Naive B cell (primary cell): ENCODE data around the gene COMMD10. TPM values are rescaled to one million over a fixed set of nuclear protein-coding genes. Genes with fewer than 3 reads are reported as not detected.

Experiments
- ATAC-seq, 2 donors: fragments of 150-1000 bp; cut with Tn5 transposase; 2 replicates each; pipeline ENCODE4 v1.10.0; 2021; ENCODE audit warnings: low read depth in 2 of 2, mild to moderate bottlenecking in 2 of 2, moderate library complexity in 2 of 2
- DNase-seq: peaks from one replicate; pipeline ENCODE4 v3.0.0; 2022
- H3K27ac Mint-ChIP-seq, 6 donors: one replicate each; pipeline ENCODE4 v1.8.0; 2020 to 2022; ENCODE audit warnings: mild to moderate bottlenecking in 6 of 6, mixed read lengths in 6 of 6, moderate library complexity in 5 of 6, inconsistent platforms in 2 of 6
- H3K27me3 Mint-ChIP-seq, 3 donors: one replicate each; pipeline ENCODE4 v1.8.0; 2021 to 2022; ENCODE audit warnings: mixed read lengths in 3 of 3, mild to moderate bottlenecking in 1 of 3
- H3K36me3 Mint-ChIP-seq, 2 donors: one replicate each; pipeline ENCODE4 v1.8.0; 2020 to 2022; ENCODE audit warnings: mixed read lengths in 2 of 2, inconsistent platforms in 1 of 2, mild to moderate bottlenecking in 1 of 2
- H3K4me1 Mint-ChIP-seq, 3 donors: one replicate each; pipeline ENCODE4 v1.8.0; 2020 to 2022; ENCODE audit warnings: mixed read lengths in 3 of 3, inconsistent platforms in 1 of 3, mild to moderate bottlenecking in 1 of 3, moderate library complexity in 1 of 3
- H3K4me3 Mint-ChIP-seq, 8 donors: one replicate each; pipeline ENCODE4 v1.8.0; 2020 to 2022; ENCODE audit warnings: mild to moderate bottlenecking in 8 of 8, mixed read lengths in 8 of 8, moderate library complexity in 8 of 8, inconsistent platforms in 2 of 8
- H3K9me3 Mint-ChIP-seq, 7 donors: one replicate each; pipeline ENCODE4 v1.8.0; 2020 to 2022; ENCODE audit warnings: mixed read lengths in 7 of 7, mild to moderate bottlenecking in 5 of 7, inconsistent platforms in 2 of 7, moderate library complexity in 1 of 7
- polyA plus RNA-seq, 6 donors: library from polyadenylated mRNA; unstranded; fragments of 300-500 nt; fragmentation: Illumina TruSeq; gene quantifications; one replicate each; pipeline ENCODE4 v1.2.3, GENCODE V29; 2021; ENCODE audit warnings: low read depth in 6 of 6

Gene COMMD10
- polyA plus RNA-seq, 6 donors from 2014 or later, result 26.8 to 74.1 (median 43.2) TPM

DNA sequence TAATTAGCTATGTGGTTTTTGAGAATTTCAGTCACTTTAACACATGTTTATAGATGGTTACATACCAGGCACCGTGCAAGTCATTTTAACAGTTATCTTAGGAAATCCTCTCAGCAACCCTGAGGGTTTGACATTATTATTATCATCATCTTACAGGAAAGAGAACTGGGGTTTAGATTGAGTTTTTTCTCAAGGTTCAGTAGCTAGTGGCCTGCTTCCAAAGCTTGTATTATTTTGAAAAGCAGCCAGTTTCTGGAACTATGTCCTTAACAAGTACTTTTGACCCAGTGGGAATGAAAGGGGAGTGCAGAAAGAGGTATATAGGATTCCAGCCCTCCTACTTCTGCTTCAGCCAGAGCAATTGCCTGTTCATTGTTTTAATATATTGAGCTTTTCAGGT, 157.5 kb downstream of the COMMD10 start:
- ATAC-seq (no peak), DNase-seq (no peak)
- H3K9me3 Mint-ChIP-seq, result peaks cover 4 to 24% (median 18%) of the 10 kb centered on the region in 7 donors
- no peaks in the 10 kb centered on the region for H3K27me3 Mint-ChIP-seq
- H3K27ac Mint-ChIP-seq, result no peak overlapping the region
- no peak overlapping the region for H3K4me3 Mint-ChIP-seq
- peaks cover 0 to 2% (median 0%) of the 10 kb centered on the region in 3 donors for H3K4me1 Mint-ChIP-seq
- H3K36me3 Mint-ChIP-seq, result peaks cover 27 to 45% of the 10 kb centered on the region in 2 donors

DNA sequence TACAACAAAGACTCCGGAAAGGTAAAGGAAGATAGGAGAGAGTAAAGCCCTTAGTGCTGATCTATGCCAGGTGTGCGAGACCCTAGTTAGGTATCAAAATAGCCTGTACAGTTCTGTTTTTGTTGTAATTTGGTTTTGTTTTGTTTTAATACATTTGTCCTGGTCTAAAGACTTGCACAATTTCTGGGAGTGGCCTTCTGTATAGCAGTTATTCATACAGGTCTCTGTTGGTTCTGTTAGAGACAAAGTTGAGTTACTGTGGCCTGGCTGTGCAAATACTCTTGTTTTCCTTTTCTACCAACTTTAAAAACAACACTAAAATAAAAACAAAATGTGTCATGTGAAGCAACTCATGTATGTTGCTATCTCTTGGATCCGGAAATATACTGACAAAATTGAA, 163.6 kb downstream of the COMMD10 start:
- Mint-ChIP-seq H3K27me3 (no peaks in the 10 kb centered on the region), H3K4me3 (no peak overlapping the region), H3K27ac (no peak overlapping the region), H3K9me3 (peaks cover 8 to 33% (median 26%) of the 10 kb centered on the region in 7 donors), H3K4me1 (no peaks in the 10 kb centered on the region), H3K36me3 (peaks cover 28% of the 10 kb centered on the region in 2 donors)
- ATAC-seq (no peak), DNase-seq (no peak)

DNA sequence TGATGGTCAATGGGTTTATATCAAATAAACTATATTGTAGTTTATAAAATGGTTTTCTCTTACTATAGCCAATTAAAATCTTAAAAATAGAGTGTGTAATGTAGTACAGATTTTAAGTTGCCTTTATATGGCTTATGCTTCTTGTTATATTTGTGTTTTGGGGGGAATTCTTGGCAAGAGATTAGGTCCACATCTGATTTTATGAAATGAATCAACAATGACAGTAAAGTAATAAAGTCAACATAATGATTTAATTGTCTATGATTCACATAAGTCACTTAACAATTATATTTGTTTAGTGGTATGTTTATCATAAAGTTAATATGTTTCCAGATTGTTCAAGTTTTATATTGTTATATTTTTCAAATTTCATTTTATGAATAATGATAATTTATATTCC, 164.8 kb downstream of the COMMD10 start:
- Mint-ChIP-seq H3K9me3 (peaks cover 6 to 35% (median 31%) of the 10 kb centered on the region in 7 donors), H3K36me3 (peaks cover 25 to 32% of the 10 kb centered on the region in 2 donors), H3K27me3 (no peaks in the 10 kb centered on the region), H3K27ac (no peak overlapping the region), H3K4me1 (peaks cover 0 to 5% (median 0%) of the 10 kb centered on the region in 3 donors), H3K4me3 (no peak overlapping the region)
- no peak for ATAC-seq
- no peak for DNase-seq

DNA sequence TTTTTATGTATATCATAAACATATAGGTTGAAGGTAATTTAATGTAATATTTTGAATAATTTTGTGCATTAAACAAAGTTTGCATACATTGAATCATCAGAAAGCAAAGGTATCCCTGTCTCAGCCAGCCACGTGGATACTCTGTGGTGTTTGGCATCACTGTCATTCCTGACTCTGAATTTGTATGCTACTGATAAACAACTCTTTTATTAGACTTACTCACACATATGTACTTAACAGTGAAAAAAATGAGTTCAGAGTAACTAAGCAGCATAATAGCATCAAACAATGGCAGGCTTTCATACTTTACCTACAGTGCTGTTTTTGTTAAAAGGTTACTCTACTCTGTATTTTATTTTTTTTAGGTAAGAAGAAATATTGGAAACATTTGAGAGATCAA, 171.9 kb downstream of the COMMD10 start:
- Mint-ChIP-seq H3K36me3 (peaks cover 33 to 37% of the 10 kb centered on the region in 2 donors), H3K27me3 (no peaks in the 10 kb centered on the region), H3K4me1 (peaks cover 0 to 7% (median 5%) of the 10 kb centered on the region in 3 donors), H3K9me3 (peaks cover 0 to 19% (median 13%) of the 10 kb centered on the region in 7 donors), H3K27ac (no peak overlapping the region), H3K4me3 (no peak overlapping the region)
- no peak for ATAC-seq
- DNase-seq, result no peak

DNA sequence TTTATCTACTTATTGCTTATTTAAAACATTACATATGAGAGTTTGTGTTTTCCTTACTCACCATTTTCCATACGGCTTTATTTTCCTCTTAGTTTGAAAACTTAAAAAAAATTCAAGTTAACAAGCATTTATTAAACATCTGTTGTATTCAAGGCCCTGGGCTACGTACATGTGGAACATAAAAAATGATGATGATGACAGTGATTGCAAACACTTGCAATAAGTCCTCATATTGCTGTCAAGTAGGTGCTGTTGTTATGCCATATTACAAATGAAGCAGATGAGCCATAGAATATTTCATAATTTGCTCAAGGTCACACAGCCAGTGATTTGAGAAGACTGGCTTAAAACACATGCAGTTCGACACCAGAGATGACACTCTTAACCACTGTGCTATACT, 180.6 kb downstream of the COMMD10 start:
- Mint-ChIP-seq H3K27ac (no peak overlapping the region), H3K27me3 (no peaks in the 10 kb centered on the region), H3K4me3 (no peak overlapping the region), H3K9me3 (peaks cover 0 to 16% (median 6%) of the 10 kb centered on the region in 7 donors), H3K36me3 (peaks cover 37 to 38% of the 10 kb centered on the region in 2 donors), H3K4me1 (peaks cover 0 to 4% (median 0%) of the 10 kb centered on the region in 3 donors)
- DNase-seq, result no peak
- no peak for ATAC-seq

DNA sequence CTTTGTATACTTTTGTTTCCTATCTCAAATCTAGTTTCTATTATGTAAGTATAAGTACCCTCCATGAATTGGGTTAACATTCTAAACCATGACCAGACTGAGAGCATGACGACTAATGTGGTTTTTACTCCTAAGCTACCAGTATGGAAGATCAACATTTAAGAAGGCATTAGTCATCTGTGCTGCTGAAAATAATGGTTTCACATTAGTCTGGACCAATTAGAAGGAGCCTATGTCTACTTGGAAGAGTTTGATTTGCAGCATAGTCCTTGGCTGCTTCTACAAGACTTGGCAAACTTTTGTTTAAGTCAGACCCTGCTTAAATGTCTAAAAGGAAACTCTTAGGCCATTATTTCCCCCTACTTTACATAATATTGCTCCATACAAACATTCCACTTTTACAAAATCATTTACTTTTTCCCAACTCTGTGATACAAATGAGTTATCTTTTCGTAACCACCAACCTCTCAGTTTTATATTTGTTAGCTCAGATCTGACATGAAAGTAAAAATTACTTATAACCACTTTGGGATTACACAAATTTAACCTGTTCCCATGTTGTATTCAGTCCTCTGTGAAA, 186.7 kb downstream of the COMMD10 start:
- peaks cover 27 to 37% of the 10 kb centered on the region in 2 donors for H3K36me3 Mint-ChIP-seq
- ATAC-seq, result no peak
- H3K9me3 Mint-ChIP-seq, result peaks cover 3 to 33% (median 8%) of the 10 kb centered on the region in 7 donors

DNA sequence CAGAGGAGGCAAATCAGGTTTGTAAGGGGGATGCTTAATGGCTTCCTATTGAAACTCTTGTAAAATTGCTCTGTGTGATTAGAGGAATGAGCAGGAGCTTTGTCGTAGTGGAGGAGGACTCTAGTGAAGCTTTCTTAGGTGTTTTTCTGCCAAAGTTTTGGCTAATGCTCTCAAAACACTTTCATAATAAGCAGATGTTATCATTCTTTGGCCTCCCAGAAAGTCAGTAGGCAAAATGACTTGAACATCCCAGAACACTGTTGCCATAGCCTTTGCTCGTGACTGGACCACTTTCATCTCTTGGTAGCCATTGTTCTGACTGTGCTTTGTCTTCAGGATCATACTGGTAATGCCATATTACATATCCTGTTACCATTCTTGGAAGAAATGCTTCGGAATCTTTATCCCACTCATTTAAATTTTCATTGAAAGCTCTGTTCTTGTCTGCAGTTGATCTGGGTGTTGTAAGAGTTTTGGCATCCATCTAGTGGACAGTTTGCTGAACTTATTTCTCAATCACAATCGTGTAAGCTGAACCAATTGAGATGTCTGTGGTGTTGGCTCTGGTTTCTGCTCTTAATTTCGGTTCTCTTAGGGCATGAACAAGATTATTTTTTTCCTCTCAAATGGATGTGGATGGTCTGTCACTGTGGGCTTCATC, 187.6 kb downstream of the COMMD10 start:
- no peak overlapping the region for H3K27ac Mint-ChIP-seq

More for the DNA sequence above, 186.7 kb downstream of the COMMD10 start:
- Mint-ChIP-seq H3K4me3 (no peak overlapping the region), H3K27me3 (no peaks in the 10 kb centered on the region), H3K4me1 (no peaks in the 10 kb centered on the region), H3K27ac (no peak overlapping the region)
- no peak for DNase-seq

DNA sequence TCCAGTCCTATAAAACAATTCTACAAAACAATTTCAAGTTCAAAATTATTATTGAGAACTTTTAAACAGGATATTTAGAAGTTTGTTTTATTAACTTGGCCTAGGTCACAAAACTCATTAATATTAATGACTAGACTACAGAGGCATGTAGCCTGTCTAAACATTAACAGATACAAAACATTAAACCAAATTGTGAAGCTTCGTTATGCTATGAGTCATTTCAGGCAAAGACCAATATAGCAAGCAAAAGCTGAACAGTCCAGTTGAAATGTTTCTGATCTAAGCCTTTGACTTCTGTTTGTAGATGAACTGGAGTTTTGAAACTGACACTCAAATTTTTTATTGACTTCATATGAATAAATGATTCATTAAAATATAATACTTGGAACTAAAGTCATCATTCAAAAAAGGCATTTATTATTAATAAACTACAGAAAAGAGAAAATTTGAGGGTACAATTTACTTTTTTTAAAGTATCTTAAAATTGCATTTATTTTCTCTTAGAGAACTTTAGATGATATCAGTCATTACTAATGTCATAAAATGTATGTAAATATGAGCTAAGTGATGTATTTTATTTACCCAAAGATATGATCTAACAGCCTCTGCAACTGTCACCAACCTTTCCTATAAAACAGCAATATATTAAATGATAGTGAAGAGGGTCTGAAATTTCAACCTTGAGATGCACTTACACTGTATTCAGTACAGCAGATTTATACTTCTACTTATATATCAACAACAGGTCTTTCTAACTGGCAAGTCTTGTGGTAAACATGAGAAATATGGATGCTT, 188.8 kb downstream of the COMMD10 start:
- Mint-ChIP-seq H3K36me3 (peaks cover 20 to 36% of the 10 kb centered on the region in 2 donors), H3K4me1 (no peaks in the 10 kb centered on the region), H3K27ac (no peak overlapping the region)

More for the DNA sequence above, 187.6 kb downstream of the COMMD10 start:
- ATAC-seq (no peak), DNase-seq (no peak)
- no peak overlapping the region for H3K4me3 Mint-ChIP-seq
- H3K4me1 Mint-ChIP-seq, result no peaks in the 10 kb centered on the region
- H3K27me3 Mint-ChIP-seq, result no peaks in the 10 kb centered on the region
- H3K9me3 Mint-ChIP-seq, result peaks cover 5 to 34% (median 9%) of the 10 kb centered on the region in 7 donors
- peaks cover 20 to 36% of the 10 kb centered on the region in 2 donors for H3K36me3 Mint-ChIP-seq

DNA sequence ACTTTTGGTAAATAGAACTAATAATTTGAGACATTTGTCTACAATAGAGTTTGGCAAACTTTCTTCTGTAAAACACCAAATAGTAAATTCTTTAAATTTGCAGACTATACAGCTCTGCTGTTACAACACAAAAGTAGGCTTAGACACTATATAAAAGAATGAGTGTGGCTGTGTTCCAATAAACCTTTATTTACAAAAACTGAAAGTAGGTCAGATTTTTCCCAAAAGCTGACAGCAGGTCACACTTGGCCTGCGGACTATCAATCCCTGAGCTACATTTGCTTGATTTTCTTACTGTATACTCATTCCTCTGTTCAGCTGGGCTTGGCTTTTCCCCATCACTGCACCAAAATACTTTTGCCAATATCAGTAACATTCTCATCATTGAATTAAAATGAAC, 189.4 kb downstream of the COMMD10 start:
- H3K4me1 Mint-ChIP-seq, result no peaks in the 10 kb centered on the region
- H3K9me3 Mint-ChIP-seq, result peaks cover 5 to 39% (median 11%) of the 10 kb centered on the region in 7 donors
- H3K36me3 Mint-ChIP-seq, result peaks cover 20 to 41% of the 10 kb centered on the region in 2 donors
- no peaks in the 10 kb centered on the region for H3K27me3 Mint-ChIP-seq
- H3K27ac Mint-ChIP-seq, result no peak overlapping the region
- ATAC-seq (no peak), DNase-seq (no peak)
- no peak overlapping the region for H3K4me3 Mint-ChIP-seq

More for the DNA sequence above, 188.8 kb downstream of the COMMD10 start:
- ATAC-seq (no peak), DNase-seq (no peak)
- H3K27me3 Mint-ChIP-seq, result no peaks in the 10 kb centered on the region
- H3K9me3 Mint-ChIP-seq, result peaks cover 5 to 39% (median 11%) of the 10 kb centered on the region in 7 donors
- no peak overlapping the region for H3K4me3 Mint-ChIP-seq

DNA sequence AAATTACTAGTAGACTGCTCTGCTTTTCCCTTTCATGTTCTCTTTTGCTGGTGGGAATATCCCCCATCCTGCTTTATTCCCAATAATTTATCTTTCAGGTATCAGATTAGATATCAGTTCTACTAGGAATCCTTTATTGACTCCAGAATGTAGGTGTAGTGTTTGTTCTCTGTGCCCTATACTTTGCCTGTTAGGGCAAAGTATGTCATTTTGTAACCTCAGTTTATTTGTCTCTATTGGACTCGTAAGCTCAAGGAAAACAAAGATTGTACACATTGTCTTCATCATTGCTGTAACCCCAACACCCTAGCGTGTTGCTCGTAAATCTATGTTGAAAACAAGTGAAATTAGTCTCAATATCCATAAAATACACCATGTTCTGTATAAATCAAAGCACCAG, 190.5 kb downstream of the COMMD10 start:
- Mint-ChIP-seq H3K27ac (no peak overlapping the region), H3K9me3 (peaks cover 5 to 39% (median 11%) of the 10 kb centered on the region in 7 donors), H3K4me1 (no peaks in the 10 kb centered on the region), H3K36me3 (peaks cover 20 to 41% of the 10 kb centered on the region in 2 donors), H3K4me3 (no peak overlapping the region), H3K27me3 (no peaks in the 10 kb centered on the region)
- no peak for DNase-seq
- ATAC-seq, result no peak

DNA sequence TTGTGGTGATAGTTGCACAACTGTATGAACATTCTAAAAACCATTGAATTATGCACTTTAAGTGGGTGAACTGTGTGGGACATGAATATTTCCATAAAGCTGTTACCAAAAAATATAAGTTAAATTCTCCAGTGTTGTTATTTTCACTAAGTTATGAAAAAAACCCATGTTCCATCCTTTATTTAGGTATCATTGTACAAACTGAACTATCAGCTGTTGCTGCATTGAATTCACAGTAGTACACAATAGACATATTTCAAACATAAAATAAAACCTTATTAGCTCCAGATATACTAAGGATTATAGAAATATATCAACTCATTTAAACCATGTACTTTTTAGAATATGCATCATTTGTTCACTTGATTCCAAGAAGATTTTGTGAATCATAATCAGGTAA, 192.1 kb downstream of the COMMD10 start:
- Mint-ChIP-seq H3K27me3 (no peaks in the 10 kb centered on the region), H3K4me1 (peaks cover 0 to 2% (median 0%) of the 10 kb centered on the region in 3 donors), H3K27ac (no peak overlapping the region), H3K9me3 (peaks cover 5 to 39% (median 11%) of the 10 kb centered on the region in 7 donors), H3K4me3 (no peak overlapping the region), H3K36me3 (peaks cover 22 to 38% of the 10 kb centered on the region in 2 donors)
- no peak for DNase-seq
- ATAC-seq, result no peak

DNA sequence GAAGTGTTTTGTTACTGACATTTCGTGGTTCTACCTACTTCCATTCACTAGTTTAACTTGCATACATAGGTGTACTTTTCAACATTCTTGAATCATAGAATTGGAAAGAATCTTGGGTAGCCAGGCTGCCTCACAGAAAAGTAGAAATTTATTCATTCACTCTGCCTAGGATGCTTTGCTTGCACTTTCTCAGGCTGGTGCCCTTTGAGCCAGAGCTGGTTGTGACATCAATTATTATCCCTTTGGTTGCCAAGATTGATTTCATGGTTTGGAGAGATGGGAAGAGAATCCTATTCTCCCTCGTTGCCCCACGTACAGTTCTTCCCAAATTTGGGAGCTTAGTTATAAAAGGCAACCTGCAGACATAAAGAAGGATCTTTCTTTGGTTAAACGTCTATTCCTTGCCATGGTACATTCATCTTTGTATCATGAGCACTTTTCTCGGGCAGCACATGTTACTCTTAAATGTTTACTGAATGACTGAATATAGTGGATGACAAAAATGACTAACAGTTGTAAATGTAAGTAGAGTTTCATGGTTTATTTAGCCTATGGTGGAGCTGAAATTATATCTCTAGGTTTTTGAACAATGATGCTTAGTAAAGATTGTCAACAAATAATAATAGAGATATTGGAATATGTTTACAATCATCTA, 195.5 kb downstream of the COMMD10 start:
- Mint-ChIP-seq H3K4me1 (peaks cover 0 to 6% (median 0%) of the 10 kb centered on the region in 3 donors), H3K36me3 (peaks cover 12 to 28% of the 10 kb centered on the region in 2 donors), H3K27ac (no peak overlapping the region), H3K4me3 (no peak overlapping the region), H3K27me3 (no peaks in the 10 kb centered on the region), H3K9me3 (peaks cover 2 to 33% (median 15%) of the 10 kb centered on the region in 7 donors)
- ATAC-seq (no peak), DNase-seq (no peak)

DNA sequence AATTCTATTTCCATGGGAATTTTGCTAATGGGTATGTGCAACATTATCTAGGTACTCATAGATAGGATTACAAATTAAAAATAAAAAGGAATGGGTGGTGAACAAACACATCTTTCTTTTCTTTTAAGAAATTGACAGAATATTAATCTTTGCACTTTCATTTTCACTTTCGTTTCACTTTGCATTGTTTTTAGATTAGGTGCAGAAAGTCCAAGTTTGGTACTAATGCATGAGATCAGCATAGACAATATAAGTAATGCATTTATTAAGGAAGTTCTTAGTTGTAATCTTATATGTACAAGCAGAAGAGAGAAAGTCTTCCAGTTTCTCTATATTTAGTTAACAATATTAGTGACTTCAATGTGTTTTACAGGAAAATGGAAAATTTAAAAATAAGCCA, 196.5 kb downstream of the COMMD10 start:
- ATAC-seq, result no peak
- peaks cover 0 to 8% (median 0%) of the 10 kb centered on the region in 3 donors for H3K4me1 Mint-ChIP-seq
- peaks cover 3 to 33% (median 16%) of the 10 kb centered on the region in 7 donors for H3K9me3 Mint-ChIP-seq
- peaks cover 21 to 25% of the 10 kb centered on the region in 2 donors for H3K36me3 Mint-ChIP-seq
- no peaks in the 10 kb centered on the region for H3K27me3 Mint-ChIP-seq
- DNase-seq, result no peak
- H3K27ac Mint-ChIP-seq, result no peak overlapping the region
- H3K4me3 Mint-ChIP-seq, result no peak overlapping the region
